Activated T-cell treated with anti-CD3 and anti-CD28 coated beads, Interleukin-2, amount 50 U/mL, for 1 hour (primary cell): ENCODE measurements around the gene TPCN1.

ENCODE experiments used
- DNase-seq: peaks from one replicate; pipeline ENCODE4 v3.0.0-alpha.2; 2020

The TPCN1 gene

GRCh38 chr12:113318046-113318656 lies 96.9 kb downstream of the TPCN1 start:
- no peak for DNase-seq

DNA sequence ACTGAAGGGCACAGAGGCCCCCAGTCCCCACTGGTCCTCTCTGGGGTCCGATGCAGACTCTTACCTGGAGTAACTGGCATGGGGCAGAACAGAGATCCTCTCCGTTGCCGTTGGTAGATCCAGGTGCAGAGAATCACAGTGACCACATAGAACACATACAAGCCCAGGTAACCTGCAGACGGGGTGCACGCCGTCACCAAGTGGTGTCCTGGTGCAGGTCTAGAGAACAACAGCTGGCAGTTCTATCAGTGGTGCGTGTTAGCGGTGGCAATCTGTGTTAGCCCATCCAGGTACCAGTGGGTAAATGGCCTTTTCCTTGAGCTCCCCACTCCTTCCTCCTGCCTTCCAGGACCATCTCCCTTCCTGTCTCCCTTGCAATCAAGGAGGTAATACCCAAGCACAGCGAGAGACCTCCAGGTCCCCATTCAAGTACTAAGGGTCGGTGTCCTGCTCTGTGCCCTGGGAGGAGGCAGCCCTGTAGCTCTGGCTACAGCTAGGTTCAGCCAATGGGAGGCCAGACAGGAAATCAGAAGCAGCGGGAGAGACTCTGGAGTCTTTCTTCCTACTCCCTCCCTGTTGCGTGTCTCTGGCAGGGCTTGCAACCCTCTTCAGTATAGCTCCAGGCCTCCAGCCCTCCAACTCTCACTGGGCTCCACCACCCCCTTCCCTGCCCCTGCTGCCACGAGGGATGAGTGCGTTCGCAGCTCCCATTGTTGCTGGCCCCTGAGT lies 97.8 kb downstream of the TPCN1 start:
- no peak for DNase-seq

GRCh38 chr12:113320401-113320800 lies 99.1 kb downstream of the TPCN1 start:
- no peak for DNase-seq

- no peak for DNase-seq
Measured at GRCh38 chr12:113322343-113322742, 101.1 kb downstream of the TPCN1 start.

- DNase-seq: no peak
Measured at GRCh38 chr12:113325916-113326315, 104.7 kb downstream of the TPCN1 start.

DNA sequence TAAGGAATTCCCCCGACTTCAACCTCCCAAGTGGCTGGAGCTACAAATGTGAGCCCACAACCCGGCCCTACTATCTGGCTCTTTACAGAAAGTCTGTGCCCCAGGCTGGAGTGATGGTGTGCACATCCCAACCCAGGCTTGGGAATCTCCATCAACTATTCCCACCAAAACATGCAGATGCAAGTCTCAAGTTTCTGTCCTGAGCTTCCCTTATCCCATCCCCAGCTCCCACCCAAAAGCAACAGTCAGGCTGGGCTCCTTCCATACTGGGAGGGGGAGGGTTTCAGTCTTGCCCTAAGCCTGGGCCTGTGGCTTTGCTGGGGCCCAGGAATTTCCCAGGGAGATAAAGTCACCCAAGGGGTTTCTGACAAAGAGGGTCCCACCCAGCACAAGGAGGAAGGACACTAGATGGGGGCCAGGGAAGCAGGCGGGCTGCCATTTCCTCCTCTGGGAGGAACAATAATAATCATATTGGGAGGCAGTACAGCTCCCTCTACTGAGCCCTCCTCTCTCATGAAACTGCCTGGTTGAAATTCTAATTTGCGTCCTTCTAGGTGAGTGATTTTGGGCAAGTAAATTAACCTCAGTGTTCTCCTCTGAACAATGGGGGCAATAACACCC lies 105.6 kb downstream of the TPCN1 start:
- DNase-seq: no peak

DNA sequence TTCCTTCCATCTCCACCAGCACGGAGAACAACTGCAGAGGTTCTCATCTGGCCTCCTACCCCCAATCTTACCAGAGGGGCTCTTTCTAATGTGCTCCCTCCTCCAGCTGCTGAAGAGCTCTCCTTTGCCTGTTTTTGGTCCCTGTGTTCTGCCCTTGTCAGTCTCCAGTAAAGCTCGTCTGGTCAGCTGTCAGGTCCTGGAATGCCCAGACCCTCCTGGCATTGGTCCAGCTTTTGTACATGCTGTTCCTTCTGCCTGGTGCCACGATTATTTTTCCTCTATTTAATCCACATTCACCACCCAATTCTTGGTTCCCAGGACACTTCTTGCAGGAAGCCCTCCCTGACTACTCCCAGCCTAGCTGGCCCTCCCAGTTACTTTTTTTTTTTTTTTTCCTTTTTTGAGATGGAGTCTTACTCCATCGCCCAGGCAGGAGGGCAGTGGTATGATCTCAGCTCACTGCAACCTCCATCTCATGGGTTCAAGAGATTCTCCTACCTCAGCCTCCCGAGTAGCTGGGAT lies 107.2 kb downstream of the TPCN1 start:
- DNase-seq: no peak

DNA sequence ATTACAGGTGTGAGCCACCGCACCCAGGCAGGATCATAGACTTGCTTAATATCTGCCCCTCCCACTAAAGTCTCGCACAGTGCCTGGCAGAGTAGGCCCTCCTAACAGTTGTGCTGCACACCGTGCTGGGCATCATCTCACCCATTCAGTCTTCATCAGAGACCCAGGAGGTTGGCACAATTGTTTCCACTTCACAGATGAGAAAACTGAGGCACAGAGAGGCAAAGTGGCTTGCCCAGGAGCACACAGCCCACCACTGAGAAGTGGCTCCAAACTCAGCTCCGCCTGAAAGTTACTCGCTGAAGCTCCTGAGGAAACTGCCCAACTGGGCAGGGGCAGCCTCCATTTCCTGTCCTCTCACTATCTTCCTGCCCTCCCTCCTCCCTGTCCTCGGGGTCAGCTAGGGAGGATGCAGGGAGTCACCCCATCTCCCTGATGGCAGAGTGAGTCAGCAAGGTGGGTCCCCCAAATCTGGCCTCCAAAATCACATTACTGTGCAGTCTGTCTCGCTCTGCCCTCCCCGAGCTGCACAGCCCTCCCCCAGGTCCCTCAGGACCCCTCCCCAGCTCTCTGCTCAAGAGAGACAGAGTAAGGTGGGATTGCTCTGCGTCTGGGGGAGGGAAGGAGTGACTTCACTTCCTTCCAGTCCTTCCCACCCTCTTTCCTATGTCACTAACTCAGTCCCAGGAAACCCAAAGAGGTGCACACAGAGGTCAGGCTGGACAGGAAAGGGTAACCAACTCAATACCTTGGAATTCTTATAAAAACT lies 107.9 kb downstream of the TPCN1 start:
- DNase-seq: no peak

DNA sequence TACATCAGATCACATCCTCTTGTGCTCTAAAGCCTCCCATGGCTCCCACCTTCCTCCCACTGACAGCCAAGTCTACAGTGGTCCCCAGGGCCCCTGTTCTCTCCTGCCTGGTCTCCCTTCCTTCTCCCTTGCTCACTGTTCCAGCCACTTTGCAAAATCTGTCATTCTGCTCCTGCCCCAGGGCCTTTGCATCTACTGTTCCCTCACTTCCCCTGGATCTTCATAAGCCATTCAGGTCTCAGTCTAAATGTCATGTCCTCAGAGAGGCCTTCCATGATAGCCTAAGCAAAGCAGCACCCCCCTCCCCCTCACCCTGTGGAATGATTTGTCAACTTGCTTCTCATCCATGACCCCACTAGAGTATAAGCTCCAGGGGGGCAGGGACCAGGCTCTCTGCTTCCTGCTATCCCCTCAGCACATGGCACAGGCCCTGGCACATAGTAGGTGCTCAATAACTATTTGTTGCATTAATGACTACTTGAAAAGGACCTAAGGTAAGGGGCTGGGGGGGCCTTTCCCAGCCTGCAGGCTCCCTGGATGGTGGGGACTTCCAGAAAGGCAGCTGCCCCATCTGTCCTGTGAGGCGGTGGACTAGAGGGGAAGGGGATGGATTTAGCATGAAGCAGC lies 108.6 kb downstream of the TPCN1 start:
- DNase-seq: no peak

DNA sequence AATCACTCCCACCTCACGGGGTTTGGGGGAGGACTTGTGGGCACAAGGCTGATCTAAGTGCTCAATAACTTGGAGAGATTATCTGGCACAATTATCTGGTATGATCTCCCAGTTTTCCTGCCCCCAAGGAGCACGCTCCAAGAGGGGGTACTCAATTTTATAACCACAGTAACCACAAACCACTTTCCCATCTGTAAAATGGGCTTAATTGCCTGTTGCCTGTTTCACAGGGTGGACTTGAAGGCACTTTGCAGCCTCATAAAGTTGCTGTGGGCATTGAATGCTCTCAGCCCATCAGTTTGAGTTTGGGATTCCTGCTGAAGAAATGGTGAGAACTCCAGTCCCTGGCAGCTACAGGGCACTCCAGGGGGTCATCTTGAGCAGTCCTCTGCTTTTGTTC lies 109.2 kb downstream of the TPCN1 start:
- DNase-seq: no peak

DNA sequence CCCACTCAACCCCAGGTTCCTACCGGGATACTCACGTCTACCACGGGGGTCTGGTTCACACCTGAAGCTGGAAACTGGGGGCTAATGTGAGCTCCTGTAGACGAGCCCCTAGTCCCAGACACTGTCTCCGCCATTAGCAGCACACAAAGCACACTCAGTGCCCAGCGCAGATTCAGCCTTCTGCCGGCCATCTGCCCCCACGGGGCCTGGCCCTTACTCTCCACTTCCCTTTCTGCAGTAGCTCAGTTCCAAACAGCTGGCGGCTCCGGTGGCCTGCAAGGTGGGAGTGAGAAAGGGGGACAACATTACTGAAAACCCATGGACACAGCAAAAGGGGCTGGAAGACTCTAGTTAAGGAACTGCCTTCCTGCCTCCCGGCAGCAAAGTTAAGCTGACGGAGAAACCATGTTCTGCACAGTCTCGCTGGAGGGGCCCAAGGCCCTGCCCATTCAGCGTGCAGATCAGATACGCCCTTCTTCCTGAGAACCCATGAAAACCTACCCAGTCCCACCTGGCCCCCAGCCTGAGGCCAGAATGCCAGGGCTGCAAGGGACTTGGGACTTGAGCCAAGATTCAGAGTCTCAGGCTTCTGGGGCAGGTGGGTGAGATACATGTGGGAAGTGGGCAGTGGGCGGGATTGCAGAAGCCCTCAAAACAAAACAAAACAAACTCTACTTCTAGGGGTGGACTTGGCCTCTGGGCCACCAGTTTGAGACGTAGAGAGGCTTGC lies 111.6 kb downstream of the TPCN1 start:
- DNase-seq: no peak

DNA sequence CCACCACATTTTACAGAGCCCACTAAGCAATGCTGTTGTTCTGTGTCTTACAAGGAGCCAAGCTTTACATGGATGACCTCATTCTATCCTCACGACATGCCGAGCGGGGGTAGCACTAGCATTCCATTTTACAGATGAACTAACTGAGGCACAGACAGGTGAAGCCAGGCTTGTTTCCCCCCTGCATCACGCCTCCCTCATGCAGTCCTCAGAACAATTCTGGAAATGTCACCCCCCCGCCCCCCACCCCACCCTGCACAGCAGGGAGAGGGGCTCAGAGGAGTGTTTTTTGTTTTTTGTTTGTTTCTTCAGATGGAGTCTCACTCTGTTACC lies 112.1 kb downstream of the TPCN1 start:
- DNase-seq: no peak

DNA sequence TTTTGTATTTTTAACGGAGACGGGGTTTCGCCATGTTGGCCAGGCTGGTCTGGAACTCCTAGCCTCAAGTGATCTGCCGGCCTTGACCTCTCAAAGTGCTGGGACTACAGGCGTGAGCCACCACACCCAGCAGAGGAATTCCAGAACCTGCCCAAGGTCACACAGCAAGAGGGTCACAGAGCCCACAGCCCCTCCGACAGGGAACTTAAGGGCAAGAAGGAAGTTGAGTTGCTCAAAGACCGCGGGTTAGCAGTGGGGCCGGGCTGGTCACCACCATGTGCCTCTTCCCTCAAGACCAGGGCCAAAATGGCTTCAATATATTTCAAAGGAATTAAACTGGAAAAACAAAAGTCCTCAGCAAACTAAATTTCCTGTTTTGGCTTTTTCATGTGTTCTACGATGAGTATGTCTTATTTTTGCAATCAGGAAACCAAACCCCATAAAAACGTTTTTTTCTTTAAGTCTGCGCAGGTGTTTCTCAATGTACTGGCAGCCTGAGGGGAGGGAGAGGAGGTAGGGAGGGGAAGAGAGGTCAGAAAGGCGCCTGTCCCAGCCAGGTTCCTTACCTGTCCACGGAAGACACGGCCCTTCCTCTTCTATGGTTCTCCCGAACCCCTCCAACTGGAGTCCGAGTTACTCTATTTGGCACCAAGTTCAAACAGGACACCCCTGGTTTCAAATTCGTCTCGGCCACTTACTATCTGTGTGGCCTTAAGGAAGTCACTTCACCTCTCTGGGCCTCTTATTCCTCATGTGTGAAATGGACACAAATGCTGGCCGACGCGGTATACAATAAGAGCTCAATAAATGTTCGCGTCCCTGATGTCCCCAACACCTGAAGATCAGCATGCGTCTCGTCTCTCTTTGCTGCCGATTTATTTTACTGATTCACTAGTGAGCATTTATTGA lies 112.9 kb downstream of the TPCN1 start:
- DNase-seq: peak; percentile 40

DNA sequence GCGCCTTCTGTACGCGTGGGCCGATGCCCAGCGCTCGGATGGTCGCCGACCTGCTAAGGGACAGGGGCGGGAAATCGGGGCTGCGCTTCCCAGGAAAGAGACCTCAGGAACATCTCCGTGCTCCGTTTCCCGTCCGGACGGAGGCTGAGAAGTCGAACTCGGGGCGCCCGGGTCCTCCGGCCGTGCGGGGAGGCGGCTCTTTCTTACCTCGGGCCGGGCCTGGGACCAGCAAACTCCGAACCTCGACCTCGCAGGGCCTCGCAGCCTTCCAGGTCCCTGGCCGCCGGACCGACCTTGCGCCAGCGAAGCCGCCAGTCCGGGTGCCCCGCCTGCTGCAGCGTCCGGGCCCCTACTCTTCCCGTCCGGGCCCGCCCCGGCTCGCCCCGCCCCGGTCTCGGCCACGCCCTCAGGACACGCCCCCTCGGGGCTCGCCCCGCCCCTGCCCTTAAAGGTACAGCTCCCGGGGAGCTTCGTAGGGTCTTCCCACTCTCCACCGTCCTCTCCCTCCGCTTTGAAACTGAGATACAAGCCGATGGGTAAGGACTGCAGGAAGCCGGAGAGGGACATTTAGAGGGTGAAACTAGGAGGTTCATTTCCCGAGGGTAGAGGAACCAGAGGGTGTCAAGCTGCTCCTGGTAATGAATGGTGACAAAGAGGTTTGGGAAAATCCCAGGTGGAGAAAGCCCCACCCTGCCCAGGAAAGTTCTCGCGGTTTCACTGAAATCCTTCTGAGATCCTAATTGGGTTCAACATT lies 113.7 kb downstream of the TPCN1 start, which contains the start of gene SLC8B1:
Gene SLC8B1 (minus strand): TSS at position 324 of the 754 bp plus-strand sequence. CDS start 2,231 bp downstream, outside the sequence.
- peak; percentile 95 for DNase-seq

DNA sequence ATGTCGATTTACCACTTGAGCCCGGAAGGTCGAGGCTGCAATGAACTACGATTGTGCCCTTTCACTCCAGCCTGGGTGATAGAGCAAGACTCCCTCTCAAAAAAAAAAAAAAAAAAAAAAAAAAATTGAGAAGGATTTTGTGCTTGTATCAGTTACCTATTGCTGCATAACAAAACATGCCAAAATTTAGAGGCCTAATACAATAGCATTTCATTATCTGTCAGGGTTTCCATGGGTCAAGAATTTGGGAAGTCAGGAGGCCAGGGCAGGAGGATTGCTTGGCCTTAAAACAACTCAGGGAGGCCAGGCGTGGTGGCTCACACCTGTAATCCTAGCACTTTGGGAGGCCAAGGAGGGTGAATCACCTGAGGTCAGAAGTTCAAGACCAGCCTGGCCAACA lies 118.3 kb downstream of the TPCN1 start:
- DNase-seq: no peak

GRCh38 chr12:113340061-113340460 lies 118.8 kb downstream of the TPCN1 start:
- no peak for DNase-seq

DNA sequence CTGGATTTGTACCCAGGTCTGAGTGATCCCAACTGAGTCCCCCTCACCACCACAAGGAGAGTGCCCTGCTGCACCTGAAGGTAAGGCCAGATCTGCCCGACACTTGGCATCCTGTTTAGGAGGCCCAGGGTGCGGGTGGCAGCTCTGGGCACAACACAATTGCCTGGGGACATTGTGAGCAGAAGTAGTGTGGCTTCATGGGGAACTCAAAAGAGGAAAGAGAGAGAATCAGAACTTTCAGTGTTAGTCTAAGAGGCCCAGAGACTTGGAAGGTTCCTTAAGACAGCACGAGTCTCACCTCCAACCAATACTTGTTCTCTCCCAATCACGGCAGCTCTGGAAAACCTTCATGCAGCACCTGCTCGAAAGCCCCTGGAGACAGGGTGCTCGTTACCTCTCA lies 120.3 kb downstream of the TPCN1 start:
- no peak for DNase-seq

DNA sequence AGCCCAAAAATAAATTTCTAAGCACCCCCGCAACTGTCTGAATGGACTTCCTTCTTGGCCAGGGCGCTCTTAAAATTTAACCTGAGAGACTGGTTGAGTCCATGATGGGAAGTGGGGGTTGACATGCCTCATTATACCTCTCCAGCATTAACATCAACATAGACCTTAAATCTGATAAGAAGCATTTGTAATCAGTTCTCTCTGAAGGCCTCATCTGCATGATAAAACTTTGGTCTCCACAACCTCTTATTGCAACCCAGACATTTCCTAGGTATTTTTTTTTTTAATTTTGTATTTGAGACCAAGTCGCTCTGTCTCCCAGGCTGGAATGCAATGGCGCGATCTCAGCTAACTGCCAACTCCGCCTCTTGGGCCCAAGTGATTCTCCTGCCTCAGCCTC lies 124.1 kb downstream of the TPCN1 start:
- no peak for DNase-seq

DNA sequence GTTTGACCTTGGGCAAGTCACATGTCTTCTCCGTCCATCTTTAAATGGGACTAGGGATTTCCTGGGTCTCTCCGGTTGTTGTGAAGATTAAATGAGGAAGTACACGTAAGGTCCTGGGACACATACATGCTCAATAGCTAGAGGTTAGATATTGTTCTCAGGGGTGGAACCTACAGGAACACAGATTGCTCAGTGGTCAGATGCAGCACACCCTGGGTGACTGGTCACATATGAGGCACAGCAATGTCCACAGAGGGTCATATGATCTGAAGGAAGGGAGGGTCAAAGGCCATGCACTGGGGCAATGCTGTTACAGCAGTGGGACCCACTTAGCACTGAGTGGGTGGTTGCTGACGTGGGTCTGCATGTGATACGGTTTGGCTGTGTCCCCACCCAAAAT lies 125.1 kb downstream of the TPCN1 start:
- DNase-seq: no peak

GRCh38 chr12:113347107-113347506 lies 125.8 kb downstream of the TPCN1 start:
- no peak for DNase-seq
